GM19193 (cell line): Measurements from ENCODE around the gene ENOX2.

ENCODE experiments used
- POLR2A ChIP-seq: IDR thresholded peaks from 4 replicates; pipeline ENCODE4 v1.6.1; 2011; ENCODE audit not compliant: insufficient read depth, insufficient read length; ENCODE audit errors: extremely low read depth

The ENOX2 gene, protein sequence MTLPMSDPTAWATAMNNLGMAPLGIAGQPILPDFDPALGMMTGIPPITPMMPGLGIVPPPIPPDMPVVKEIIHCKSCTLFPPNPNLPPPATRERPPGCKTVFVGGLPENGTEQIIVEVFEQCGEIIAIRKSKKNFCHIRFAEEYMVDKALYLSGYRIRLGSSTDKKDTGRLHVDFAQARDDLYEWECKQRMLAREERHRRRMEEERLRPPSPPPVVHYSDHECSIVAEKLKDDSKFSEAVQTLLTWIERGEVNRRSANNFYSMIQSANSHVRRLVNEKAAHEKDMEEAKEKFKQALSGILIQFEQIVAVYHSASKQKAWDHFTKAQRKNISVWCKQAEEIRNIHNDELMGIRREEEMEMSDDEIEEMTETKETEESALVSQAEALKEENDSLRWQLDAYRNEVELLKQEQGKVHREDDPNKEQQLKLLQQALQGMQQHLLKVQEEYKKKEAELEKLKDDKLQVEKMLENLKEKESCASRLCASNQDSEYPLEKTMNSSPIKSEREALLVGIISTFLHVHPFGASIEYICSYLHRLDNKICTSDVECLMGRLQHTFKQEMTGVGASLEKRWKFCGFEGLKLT

GRCh38 chrX:130902783-130903613 lies at the start of gene ENOX2:
Gene ENOX2, minus strand, starts transcription at chrX:130903209. Its CDS starts 199,993 bp downstream, at chrX:130703216.
- peak; percentile 79 for TF ChIP-seq POLR2A

DNA sequence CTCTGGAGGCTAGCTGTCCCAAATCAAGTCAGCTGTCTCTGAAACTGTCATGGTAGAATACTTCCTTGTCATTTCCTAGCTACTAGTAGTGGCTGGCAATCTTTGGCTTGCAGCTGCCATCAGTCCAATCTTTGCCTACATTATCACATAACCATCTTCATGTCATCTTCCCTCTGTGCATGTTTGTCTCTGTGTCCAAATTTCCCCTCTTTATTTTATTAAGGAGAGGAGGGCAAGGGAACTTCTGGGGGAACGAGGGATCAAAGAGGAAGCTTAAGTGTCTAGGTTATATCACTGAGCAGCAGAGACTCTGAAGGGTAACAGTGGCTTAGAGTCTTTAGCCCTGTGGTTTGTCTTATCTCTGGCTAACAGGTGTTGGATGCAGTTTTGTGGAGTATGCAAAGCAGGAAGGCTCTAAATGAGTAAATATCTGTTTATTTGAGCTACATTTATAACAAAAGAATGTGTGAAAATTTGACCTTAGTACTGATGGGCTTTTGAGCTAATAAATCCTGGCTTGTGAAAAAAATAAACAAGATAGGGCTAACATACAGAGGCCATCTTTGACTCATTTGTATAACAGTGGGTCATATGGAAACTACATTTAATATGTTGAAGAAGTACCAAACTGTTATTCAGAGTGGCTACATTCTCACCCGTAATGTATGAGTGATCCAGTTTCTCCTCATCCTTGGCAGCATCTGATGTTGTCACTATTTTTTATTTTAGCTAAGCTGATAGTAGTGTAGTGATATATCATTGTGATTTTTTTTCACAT lies 49.4 kb upstream of the ENOX2 start:
- TF ChIP-seq POLR2A = no peak

GRCh38 chrX:130944230-130944629 lies 41.2 kb upstream of the ENOX2 start:
- no peak for TF ChIP-seq POLR2A

- no peak for TF ChIP-seq POLR2A
Observed at GRCh38 chrX:130937101-130937500, 34.1 kb upstream of the ENOX2 start.

- TF ChIP-seq POLR2A = no peak
Observed at GRCh38 chrX:130933358-130933757, 30.3 kb upstream of the ENOX2 start.

GRCh38 chrX:130916636-130917422 lies 13.8 kb upstream of the ENOX2 start:
- TF ChIP-seq POLR2A = no peak

- TF ChIP-seq POLR2A = no peak
Observed at GRCh38 chrX:130915302-130915701, 12.3 kb upstream of the ENOX2 start.

GRCh38 chrX:130909469-130910136 lies 6.6 kb upstream of the ENOX2 start:
- no peak for TF ChIP-seq POLR2A

DNA sequence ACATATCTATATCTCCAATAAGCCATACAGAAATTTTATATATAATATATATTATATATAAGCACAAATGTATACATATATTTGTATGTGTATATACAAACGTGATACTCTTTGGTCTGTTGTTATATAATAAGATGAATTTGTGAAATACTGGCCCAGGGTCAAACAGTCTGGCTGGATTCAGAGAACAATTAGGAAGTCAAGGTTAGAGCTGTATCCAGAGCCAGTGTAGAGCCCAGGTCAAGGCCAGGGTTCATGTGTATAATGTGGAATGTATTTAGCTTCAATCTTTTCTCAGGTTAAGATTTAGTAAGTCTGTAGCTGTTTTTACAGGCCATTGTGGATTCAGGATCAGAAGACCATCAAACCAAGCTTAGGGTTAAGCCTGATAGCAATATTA lies 3.8 kb upstream of the ENOX2 start:
- TF ChIP-seq POLR2A = no peak

DNA sequence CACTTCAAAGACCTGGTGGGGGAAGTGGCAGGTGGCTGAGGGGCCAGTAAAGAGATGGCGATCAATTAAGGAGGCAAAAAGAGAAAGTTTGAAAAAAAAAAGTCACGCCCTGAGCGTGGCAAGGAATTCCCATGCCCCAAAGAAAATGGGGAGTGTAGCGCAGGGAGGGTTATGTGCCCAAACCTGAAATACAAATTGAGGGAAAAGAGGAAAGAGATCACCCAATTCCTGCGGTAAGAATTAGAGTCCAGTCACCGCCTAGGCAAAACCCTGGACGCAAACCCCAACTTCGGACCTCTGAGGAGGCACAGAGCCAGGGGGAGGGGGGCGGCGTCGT lies 595 bp downstream of the ENOX2 start:
- no peak for TF ChIP-seq POLR2A

GRCh38 chrX:130896802-130897501 lies 6.1 kb downstream of the ENOX2 start:
- TF ChIP-seq POLR2A = no peak

DNA sequence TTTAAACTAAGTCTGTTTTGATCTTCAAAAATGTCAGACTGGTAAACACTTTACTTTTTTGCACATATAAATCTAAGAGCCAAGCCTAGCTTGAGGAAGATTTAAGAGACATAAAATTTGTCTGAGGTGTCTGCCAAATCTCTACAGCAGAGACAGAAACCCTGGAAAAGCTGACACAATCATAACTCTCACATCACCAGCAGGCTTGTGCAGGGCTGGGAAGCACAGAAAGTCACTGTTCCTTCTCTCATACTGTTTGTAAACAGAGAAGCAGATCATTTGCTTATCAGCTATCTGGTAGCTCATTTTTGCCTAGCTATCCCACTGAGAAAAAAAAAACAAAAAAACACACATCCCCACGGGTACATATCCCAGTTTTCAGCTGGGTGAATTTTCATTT lies 7.0 kb downstream of the ENOX2 start:
- TF ChIP-seq POLR2A = no peak

DNA sequence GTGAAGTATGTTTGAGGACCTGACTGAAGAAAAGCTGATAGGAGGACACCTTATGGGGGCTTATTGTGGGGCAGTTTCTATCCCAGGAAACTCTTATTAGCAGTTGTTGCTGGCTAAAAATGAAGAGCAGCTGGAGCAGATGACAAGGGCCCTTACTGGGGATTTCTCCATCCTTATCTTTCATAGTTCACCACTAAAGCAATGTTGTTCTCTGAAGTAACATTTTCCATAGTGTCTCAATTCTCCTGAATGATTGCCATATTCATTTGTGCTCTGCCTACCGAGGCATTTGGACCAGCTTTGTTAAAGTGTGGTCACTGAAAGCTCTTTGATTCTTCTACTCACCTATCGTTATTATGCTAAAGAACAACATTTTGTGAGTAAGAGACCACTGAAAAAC lies 7.7 kb downstream of the ENOX2 start:
- no peak for TF ChIP-seq POLR2A
